HL-60 (cell line): ENCODE results near the gene DTX3.

Source experiments
- CTCF ChIP-seq: IDR thresholded peaks from one replicate; pipeline ENCODE4 v1.5.1; 2011; ENCODE audit warnings: low read length, control low read depth, inconsistent platforms; ENCODE audit not compliant: insufficient read depth
- REST ChIP-seq: IDR thresholded peaks from 2 replicates; pipeline ENCODE4 v1.6.1; 2012; ENCODE audit warnings: low read depth; ENCODE audit not compliant: insufficient replicate concordance

GRCh38 chr12:57618966-57619433 lies 14.4 kb downstream of the DTX3 start:
- TF ChIP-seq CTCF (no peak), REST (no peak)
